Upper lobe of left lung (tissue), 6 donors: ENCODE data around the gene OTOGL. TPM values are rescaled to one million over a fixed set of nuclear protein-coding genes. Genes with fewer than 3 reads are reported as not detected.

Experiments
- ATAC-seq, 2 donors: fragments of 200-7000 bp; cut with Tn5 transposase; one replicate each; pipeline ENCODE4 v1.9.1; 2022; ENCODE audit warnings: mild to moderate bottlenecking in 2 of 2, moderate library complexity in 2 of 2; ENCODE audit not compliant: low FRiP score in 2 of 2
- DNase-seq, 2 donors: peaks; one replicate each; pipeline ENCODE4 v3.0.0-alpha.2; 2019 to 2020
- H3K27ac ChIP-seq, 4 donors: fragments of 200-600 bp; sonication (generic); one replicate each; pipeline ENCODE4 v1.5.1; 2016 to 2019
- H3K27me3 ChIP-seq, 4 donors: fragments of 200-600 bp; sonication (generic); one replicate each; pipeline ENCODE4 v1.5.1; 2017 to 2019
- H3K36me3 ChIP-seq, 4 donors: fragments of 200-600 bp; sonication (generic); one replicate each; pipeline ENCODE4 v1.5.1; 2016 to 2019
- H3K4me1 ChIP-seq, 4 donors: fragments of 200-600 bp; sonication (generic); one replicate each; pipeline ENCODE4 v1.5.1; 2018 to 2019
- H3K4me3 ChIP-seq, 4 donors: fragments of 200-600 bp; sonication (generic); one replicate each; pipeline ENCODE4 v1.5.1; 2017 to 2019; ENCODE audit warnings: mild to moderate bottlenecking in 2 of 4, moderate library complexity in 1 of 4
- H3K9me3 ChIP-seq, 4 donors: fragments of 200-600 bp; sonication (generic); one replicate each; pipeline ENCODE4 v1.5.1; 2018 to 2019
- EP300 ChIP-seq, 4 donors: sonication (generic); formaldehyde crosslinking; IDR thresholded peaks; one replicate each; pipeline ENCODE4 v1.5.1; 2017; ENCODE audit warnings: antibody characterized with exemption in 4 of 4, control low read depth in 2 of 4
- POLR2A ChIP-seq, 4 donors: fragments of 450-650 bp; IDR thresholded peaks; one replicate each; pipeline ENCODE4 v1.5.1; 2016 to 2017; ENCODE audit warnings: antibody characterized with exemption in 4 of 4, mild to moderate bottlenecking in 2 of 4
- POLR2AphosphoS5 ChIP-seq, 2 donors: sonication (generic); formaldehyde crosslinking; IDR thresholded peaks; one replicate each; pipeline ENCODE4 v1.5.1; 2017; ENCODE audit warnings: antibody characterized with exemption in 2 of 2
- WGBS, 2 donors: methylation state at CpG; one replicate each; pipeline ENCODE4 v1.1.5; 2017 to 2018; 5-methylcytosine and 5-hydroxymethylcytosine counted together
- total RNA-seq, 6 donors: library from RNA; depleted of rRNA in 4 of 6; stranded (reverse); fragments of >200 nt in 4 of 6; gene quantifications; one replicate each; pipeline versions ENCODE4 v1.1.0 to v1.2.1, GENCODE V29; 2016 to 2021
- TF ChIP-seq, protein P1 (sequence below), 6 experiments: fragments of 450-650 bp in 4 of 6; fragments of 200-600 bp in 2 of 6; sonication (generic) in 2 of 6; IDR thresholded peaks; one replicate each; pipeline ENCODE4 v1.5.1; 2016 to 2019; ENCODE audit warnings: antibody characterized with exemption in 6 of 6
- donor health status: DM: no; HTN: no; CAD: no; lungs with moderate emphysema.
- donor health status: DM: no; HTN: yes; CAD: no; lungs with severe emphysema.

OTOGL gene
- total RNA-seq, 6 donors from 2014 or later: 0.10 to 3.1 (median 0.21) TPM

DNA sequence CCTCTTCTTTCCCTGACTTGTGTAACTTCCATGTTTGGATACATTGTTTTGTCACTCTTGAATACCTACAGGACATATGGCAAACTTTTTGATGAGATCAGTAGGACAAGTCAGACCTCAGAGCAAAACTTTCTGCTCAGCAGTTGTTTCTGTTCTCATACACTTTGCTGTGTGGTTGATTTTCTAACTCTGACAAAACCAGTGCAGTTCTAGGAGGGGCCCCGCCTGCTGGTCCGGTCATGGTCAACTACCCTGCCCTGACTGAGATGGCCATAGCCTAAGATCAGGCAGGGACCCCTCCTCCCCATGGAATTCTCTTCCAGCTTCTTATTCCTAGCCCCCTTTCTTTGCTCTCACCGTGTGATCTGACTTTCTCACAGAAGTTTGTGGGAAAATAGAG is 92.8 kb downstream of the OTOGL start:
- 77 to 79% methylated on average over 3 of the region's 3 CpGs for WGBS, 2 donors
- Histone ChIP-seq H3K36me3 (no peaks in the 10 kb centered on the region), H3K27ac (no peak overlapping the region), H3K27me3 (no peaks in the 10 kb centered on the region), H3K9me3 (no peaks in the 10 kb centered on the region), H3K4me1 (peaks cover 0 to 6% (median 3%) of the 10 kb centered on the region in 4 donors), H3K4me3 (no peak overlapping the region)
- no peak for TF ChIP-seq POLR2A (IDR thresholded peaks at IDR 0.05)
- TF ChIP-seq POLR2AphosphoS5 (IDR thresholded peaks at IDR 0.05): no peak
- TF ChIP-seq, protein P1, sequence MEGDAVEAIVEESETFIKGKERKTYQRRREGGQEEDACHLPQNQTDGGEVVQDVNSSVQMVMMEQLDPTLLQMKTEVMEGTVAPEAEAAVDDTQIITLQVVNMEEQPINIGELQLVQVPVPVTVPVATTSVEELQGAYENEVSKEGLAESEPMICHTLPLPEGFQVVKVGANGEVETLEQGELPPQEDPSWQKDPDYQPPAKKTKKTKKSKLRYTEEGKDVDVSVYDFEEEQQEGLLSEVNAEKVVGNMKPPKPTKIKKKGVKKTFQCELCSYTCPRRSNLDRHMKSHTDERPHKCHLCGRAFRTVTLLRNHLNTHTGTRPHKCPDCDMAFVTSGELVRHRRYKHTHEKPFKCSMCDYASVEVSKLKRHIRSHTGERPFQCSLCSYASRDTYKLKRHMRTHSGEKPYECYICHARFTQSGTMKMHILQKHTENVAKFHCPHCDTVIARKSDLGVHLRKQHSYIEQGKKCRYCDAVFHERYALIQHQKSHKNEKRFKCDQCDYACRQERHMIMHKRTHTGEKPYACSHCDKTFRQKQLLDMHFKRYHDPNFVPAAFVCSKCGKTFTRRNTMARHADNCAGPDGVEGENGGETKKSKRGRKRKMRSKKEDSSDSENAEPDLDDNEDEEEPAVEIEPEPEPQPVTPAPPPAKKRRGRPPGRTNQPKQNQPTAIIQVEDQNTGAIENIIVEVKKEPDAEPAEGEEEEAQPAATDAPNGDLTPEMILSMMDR (IDR thresholded peaks at IDR 0.05): no peak
- no peak for TF ChIP-seq EP300 (IDR thresholded peaks at IDR 0.05)
- no peak for ATAC-seq
- DNase-seq: no peak

DNA sequence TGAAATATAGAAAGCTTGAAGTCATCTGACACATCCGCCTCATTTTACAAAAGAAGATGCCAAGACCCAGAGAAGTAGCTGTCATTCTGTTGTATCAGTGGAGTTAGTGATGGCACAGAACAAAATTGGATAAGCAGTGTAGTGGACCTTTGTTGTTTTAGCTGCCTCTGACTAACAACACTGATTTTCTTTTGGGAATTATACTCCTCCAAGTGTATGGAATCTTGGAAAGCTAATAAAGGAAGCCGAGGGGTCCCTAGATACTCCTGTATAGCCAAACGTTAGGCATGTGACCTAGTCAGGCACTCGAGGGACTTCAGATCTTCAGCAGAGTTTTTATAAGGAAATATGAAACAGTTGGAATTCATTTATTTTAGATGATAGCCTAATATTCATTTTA is 94.5 kb downstream of the OTOGL start:
- no peak overlapping the region for H3K27ac ChIP-seq
- H3K4me1 ChIP-seq: peaks cover 0 to 5% (median 2%) of the 10 kb centered on the region in 4 donors
- no peak for ATAC-seq
- no peak for DNase-seq
- no peaks in the 10 kb centered on the region for H3K36me3 ChIP-seq
- no peaks in the 10 kb centered on the region for H3K9me3 ChIP-seq
- TF ChIP-seq, protein P1 (IDR thresholded peaks at IDR 0.05): no peak
- TF ChIP-seq POLR2AphosphoS5 (IDR thresholded peaks at IDR 0.05) (no peak), POLR2A (IDR thresholded peaks at IDR 0.05) (no peak), EP300 (IDR thresholded peaks at IDR 0.05) (no peak)
- H3K27me3 ChIP-seq: no peaks in the 10 kb centered on the region
- 64 to 77% methylated on average over 4 of the region's 4 CpGs for WGBS, 2 donors
- no peak overlapping the region for H3K4me3 ChIP-seq

DNA sequence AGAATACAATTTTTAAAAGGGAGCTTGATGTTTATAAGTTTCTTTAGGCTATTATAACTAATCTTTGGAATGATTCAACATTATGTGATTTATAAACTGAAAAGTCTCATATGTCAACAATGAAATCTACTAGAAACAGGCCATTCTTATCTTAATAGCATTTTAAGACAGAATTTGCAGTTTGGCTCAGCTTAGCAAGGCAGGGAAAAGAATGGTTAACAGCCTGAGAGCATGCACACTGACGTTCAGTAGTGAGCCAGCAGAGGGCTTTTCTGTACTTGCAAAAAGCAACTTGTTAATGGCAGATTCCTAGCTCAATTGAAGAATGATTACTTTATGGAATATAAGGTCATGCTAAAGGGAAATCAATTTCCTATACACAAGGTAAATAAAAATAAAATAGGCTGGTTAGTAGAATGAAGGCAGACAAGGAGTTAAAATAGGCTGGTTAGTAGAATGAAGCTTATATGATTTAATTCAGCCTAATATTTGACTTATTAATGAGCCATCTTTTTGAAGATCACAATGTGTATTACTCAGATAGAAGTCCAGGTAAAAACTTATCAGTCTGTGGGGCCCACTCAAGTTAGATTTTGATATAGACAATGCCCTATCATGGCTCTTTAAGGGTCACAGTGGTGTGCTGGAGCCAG is 95.9 kb downstream of the OTOGL start:
- Histone ChIP-seq H3K27me3 (no peaks in the 10 kb centered on the region), H3K4me3 (no peak overlapping the region), H3K27ac (no peak overlapping the region), H3K9me3 (no peaks in the 10 kb centered on the region), H3K36me3 (no peaks in the 10 kb centered on the region), H3K4me1 (peaks cover 0 to under 1% (median 0%) of the 10 kb centered on the region in 4 donors)
- TF ChIP-seq, protein P1 (IDR thresholded peaks at IDR 0.05): peak in 5 of 6 experiments; percentile 18 to 54 (median 31)
- TF ChIP-seq EP300 (IDR thresholded peaks at IDR 0.05) (no peak), POLR2A (IDR thresholded peaks at IDR 0.05) (no peak)
- WGBS, 2 donors: 0% methylated on average over 1 of the region's 1 CpG
- DNase-seq (no peak), ATAC-seq (peak in 1 of 2 donors; percentile 58)

DNA sequence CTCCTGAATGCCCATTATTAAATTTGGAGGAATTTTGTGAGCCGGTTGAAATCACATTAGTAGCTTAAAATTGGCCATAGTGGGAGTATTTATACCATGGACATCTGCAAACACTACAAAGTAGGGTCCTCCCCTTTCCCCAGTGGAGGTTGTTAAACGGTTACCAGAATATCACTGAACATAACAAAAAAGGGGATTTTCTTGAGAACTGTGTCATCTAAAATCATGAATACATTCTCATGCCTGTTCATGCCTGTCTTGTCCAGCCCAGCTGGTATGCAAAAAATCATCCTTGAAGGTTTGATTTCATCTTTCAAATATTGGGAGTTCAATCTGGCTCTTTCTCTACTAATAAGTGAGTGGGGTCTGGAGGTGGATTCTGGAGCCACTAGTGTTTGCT is 96.4 kb downstream of the OTOGL start:
- Histone ChIP-seq H3K9me3 (no peaks in the 10 kb centered on the region), H3K27me3 (no peaks in the 10 kb centered on the region), H3K4me1 (no peaks in the 10 kb centered on the region), H3K4me3 (no peak overlapping the region), H3K27ac (no peak overlapping the region), H3K36me3 (no peaks in the 10 kb centered on the region)
- TF ChIP-seq EP300 (IDR thresholded peaks at IDR 0.05) (no peak), POLR2A (IDR thresholded peaks at IDR 0.05) (no peak), POLR2AphosphoS5 (IDR thresholded peaks at IDR 0.05) (no peak)
- TF ChIP-seq, protein P1 (IDR thresholded peaks at IDR 0.05): no peak
- ATAC-seq (no peak), DNase-seq (no peak)
- 85 to 88% methylated on average over 2 of the region's 2 CpGs for WGBS, 2 donors

DNA sequence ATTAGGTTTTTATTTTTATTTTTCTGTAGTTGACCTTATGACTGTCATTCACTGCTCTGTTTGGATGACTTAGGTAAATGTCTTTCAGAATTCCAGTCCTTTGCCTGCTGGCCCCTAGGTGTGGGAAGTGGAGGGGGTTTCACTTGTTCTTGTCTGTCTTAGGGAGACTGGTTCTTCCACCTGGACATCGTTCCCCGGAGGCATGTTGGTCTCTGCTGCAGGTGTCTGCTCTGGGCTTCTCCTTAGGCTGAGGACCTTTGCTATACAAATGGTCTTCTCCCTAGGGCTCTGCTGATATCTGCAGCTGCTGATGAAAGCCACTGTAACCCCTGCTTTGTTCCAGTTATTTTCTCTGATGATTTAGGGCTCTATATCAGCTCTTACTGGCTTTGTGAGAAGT is 97.1 kb downstream of the OTOGL start:
- H3K9me3 ChIP-seq: no peaks in the 10 kb centered on the region
- H3K4me1 ChIP-seq: no peaks in the 10 kb centered on the region
- H3K27ac ChIP-seq: no peak overlapping the region
- ATAC-seq (no peak), DNase-seq (no peak)
- H3K27me3 ChIP-seq: no peaks in the 10 kb centered on the region
- TF ChIP-seq EP300 (IDR thresholded peaks at IDR 0.05) (no peak), POLR2AphosphoS5 (IDR thresholded peaks at IDR 0.05) (no peak), POLR2A (IDR thresholded peaks at IDR 0.05) (no peak)
- TF ChIP-seq, protein P1 (IDR thresholded peaks at IDR 0.05): no peak
- WGBS, 2 donors: 82 to 97% methylated on average over 2 of the region's 2 CpGs
- H3K4me3 ChIP-seq: no peak overlapping the region
- no peaks in the 10 kb centered on the region for H3K36me3 ChIP-seq
